Dermis microvascular lymphatic vessel endothelial cell (primary cell): ENCODE results near the gene ASMTL. TPM values are rescaled to one million over a fixed set of nuclear protein-coding genes. Genes with fewer than 3 reads are reported as not detected.
"Not testable (repeated sequence)": the region's sequence is repeated elsewhere in the genome, so short reads cannot be mapped to it uniquely, and the experiment has no call there.

Source experiments
- DNase-seq, 2 donors: peaks; one replicate each; pipeline versions ENCODE4 v3.0.0 to v3.0.0-alpha.2; 2010; ENCODE audit warnings: low read depth in 2 of 2
- total RNA-seq: library from RNA; depleted of rRNA; stranded (reverse); fragments of >200 nt; gene quantifications from 2 replicates; pipeline ENCODE4 v1.2.1, GENCODE V29; 2014

ASMTL gene
- total RNA-seq, 1 donor from 2014 or later: 9.4 TPM

- not testable (repeated sequence) for DNase-seq
Measured at GRCh38 chrX:1482530-1482928, 29.8 kb upstream of the ASMTL start.

DNA sequence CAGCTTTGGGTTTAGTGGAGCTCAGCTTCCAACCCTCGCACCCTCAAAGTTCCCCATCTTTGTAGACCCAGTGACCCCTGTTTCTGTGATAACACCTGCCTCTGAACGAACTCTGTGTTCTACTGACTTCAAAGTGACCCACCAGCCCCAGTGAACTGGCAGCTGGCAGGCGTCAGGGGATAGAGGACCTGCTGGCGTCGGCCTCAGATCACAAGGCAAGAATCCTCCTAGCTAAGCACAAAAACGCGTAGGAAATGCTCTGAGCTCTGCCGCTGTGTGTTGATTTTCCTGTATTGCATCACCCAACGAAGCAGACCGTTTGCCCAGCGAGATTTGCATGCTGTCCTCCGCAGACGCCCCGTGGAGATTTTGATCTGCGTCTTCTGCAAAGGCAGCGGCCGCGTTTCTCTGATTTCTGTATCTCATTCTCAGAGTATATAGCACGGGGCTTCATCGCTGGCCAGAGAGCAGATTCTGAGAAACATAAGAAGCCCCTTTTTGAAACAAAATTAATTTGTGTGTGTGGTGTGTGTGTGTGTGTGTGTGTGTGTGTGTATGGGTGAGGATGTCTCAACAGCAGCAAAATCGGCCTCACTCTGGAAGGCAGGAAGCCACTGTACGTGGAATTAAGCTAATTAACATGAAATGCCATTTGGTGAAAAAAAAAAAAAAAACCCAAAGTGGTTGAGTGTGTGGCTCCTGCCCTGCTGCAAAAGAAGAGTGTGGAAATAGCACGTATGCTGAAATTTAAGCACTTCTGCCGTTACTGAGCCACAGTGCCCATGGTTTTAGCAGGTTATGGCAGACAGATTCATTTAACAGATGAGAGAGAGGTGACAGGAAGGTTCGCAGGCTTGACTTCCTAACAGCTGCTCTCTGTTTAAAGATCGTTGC lies 29.2 kb upstream of the ASMTL start:
- peak; percentile 81 to 86 for DNase-seq

DNA sequence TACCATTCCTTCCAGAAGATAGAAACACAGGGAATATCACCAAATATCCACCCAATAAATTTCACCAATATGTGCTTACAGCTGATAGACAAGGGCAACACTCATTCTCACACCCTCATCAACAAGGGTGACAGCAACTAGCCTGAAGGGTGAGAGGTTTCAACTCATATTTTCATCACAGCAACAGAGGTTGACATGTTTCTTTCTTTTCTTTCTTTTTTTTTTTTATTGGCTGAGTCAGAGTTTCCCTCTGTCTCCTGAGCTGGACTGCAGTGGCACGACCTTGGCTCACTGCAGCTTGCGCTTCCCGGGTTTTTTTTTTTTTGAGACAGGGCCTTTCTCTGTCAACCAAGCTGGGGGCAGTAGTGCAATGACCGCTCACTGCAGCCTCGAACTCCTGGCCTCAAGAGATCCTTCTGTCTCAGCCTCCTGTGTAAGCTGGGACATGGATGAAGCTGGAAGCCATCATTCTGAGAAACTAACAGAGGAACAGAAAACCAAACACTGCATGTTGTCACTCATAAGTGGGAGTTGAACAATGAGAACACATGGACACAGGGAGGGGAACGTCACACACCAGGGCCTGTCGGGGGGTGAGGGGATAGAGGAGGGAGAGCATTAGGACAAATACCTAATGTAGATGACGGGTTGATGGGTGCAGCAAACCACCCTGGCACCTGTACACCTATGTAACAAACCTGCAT lies 27.5 kb upstream of the ASMTL start:
- DNase-seq: peak in 1 of 2 donors; percentile 51

DNA sequence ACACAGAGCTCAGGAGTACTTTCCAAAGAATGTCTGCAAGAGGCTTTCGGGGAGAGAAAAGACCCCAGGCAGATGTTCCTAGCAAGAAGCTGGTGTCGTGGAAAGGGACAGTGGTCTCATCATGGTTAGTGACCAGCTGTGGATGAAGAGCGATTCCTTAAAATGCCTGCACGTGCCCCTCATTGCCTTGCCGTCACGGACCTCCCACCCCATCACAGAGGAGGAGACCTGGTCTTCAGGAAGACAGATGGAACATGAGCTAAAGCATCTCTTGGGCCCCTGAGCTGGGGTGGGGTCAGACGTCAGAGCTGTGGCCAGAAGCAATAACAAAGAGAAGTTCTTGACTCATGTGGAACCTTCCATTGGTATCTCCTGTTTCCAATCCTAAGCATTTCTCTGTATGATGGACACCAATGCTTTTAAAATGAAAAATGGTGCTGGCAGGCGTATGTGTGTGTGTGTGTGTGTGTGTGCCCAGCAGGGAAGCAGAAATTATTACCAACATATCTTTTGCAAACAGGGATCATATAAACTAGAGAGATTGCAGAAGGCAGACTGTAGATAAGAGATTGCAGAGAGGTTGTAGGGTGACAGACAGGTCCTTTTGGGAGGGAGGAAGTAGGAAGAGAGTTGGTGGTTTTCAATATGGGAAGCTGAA lies 25.2 kb upstream of the ASMTL start:
- DNase-seq: no peak

DNA sequence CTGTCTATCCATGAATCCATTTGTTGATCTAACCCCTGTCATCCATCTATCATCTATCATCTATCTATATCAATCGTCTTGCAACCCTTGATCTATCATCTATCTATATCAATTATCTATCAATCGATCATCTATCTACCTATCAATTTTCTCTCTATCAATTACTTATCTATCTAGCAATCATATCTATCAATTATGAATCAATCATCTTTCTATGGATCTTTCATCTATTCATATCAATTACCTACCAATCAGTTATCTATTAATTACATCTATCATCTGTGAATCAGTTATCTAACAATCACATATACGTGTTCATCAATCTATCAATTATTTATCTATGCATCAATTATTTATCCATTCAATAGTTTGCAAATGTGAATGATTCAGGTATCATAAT lies 24.5 kb upstream of the ASMTL start:
- no peak for DNase-seq

- no peak for DNase-seq
Measured at GRCh38 chrX:1476682-1477081, 24.0 kb upstream of the ASMTL start.

GRCh38 chrX:1475881-1476280 lies 23.2 kb upstream of the ASMTL start:
- DNase-seq: no peak

- DNase-seq: no peak
Measured at GRCh38 chrX:1475481-1475880, 22.8 kb upstream of the ASMTL start.

- DNase-seq: not testable (repeated sequence)
Measured at GRCh38 chrX:1474593-1474992, 21.9 kb upstream of the ASMTL start.

GRCh38 chrX:1472975-1473374 lies 20.3 kb upstream of the ASMTL start:
- no peak for DNase-seq

- DNase-seq: no peak
Measured at GRCh38 chrX:1468250-1468772, 15.6 kb upstream of the ASMTL start.

GRCh38 chrX:1466971-1467561 lies 14.4 kb upstream of the ASMTL start:
- no peak for DNase-seq

- DNase-seq: no peak
Measured at GRCh38 chrX:1466232-1466661, 13.5 kb upstream of the ASMTL start.

DNA sequence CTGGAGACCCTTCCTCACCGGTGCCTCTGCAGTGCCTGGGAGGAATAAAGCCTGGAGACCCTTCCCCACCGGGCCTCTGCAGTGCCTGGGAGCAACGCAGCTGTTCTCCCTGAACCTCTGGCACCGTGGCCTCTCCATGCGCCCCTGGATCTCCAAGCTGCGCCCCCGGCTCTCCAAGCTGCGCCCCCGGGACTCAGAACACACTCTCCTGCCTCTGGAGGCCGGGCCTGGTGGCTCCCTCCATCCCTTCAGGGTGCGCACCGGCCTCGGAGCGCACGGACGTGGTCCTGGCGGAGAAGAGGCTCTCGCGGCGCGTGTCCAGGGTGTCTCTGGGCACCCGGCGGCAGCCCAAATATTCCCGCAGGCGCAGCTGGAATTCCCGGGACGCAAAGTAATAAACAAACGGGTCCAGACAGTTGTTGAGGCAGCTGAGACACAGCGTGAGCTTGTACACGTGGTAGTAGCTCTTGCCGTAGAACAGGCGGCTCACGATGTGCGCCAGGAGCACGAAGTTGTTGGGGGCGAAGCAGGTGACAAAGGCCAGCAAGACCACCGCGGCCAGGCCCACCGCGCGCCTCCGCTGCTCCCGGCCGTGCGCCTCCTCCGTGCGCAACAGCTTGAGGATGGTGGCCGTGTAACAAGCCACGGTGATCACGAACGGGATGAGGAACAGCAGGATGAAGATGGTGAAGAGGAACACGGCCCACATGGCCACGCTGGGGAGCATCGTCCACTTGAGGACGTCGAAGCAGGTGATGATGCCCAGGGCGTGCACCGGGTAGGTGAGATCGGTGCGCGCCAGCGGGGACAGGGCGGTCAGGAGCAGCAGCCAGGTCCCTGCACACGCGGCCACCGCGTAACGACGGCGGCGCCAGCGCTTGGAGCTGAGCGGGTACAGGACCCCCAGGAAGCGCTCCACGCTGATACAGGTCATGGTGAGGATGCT lies 12.8 kb upstream of the ASMTL start:
- DNase-seq: no peak

GRCh38 chrX:1464971-1465285 lies 12.2 kb upstream of the ASMTL start:
- DNase-seq: no peak

GRCh38 chrX:1464041-1464970 lies 11.6 kb upstream of the ASMTL start:
- DNase-seq: no peak

DNA sequence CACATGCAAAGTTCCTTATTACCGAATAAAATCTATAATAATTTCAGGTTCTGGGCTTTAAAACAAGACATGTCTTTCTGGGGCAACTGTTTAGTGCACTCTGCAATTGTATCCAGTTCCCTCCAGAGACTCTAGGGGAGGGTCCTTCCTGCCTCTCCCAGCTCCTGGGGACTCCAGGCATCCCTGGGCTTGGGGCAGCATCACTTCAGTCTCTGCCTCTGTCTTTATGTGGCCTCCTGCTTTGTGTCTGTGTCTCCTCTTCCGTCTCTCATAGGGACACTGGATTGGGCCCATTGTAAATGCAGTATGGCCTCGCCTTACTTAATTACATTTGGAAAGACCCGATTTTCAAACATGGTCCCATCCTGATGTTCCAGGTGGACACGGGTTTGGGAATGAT lies 10.9 kb upstream of the ASMTL start:
- DNase-seq: no peak

DNA sequence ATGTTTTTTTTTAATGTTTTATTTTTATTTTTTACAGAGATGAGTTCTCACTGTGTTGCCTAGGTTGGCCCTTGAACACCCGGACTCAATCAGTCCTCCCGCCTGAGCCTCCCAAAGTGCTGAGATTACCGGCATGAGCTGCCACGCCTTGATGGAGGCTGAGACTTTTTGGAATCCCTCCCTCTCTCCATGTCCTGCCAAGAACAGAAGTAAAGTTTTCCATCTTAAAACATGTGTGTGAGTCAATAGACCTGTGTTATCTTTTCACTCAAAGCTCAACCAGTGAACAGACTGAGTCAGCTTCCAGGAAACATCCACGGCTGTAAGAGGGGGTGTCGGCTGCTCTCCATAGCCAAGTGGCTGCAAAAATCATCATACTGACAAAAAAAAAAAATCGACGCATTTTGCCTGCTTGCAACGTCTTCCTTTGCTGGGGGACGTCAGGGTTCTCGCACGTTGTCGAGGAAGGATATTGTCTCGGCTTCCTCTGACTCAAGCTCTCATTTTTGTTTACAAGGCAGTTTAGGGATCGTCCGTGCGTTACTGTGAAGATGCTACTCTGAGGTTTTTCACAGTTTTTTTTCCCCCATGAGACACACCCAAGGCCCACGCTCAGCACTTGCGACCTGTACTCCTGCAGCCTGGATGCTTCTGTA lies 10.0 kb upstream of the ASMTL start:
- DNase-seq: peak in 1 of 2 donors; percentile 81

- DNase-seq: no peak
Measured at GRCh38 chrX:1462110-1462509, 9.4 kb upstream of the ASMTL start.
